ENCODE data around the gene MCAM. TPM values are rescaled to one million over a fixed set of nuclear protein-coding genes. Genes with fewer than 3 reads are reported as not detected.

MCAM gene
- total and polyA plus RNA-seq, 7 donors: 15.4 to 71.1 (median 27.4) TPM

DNA sequence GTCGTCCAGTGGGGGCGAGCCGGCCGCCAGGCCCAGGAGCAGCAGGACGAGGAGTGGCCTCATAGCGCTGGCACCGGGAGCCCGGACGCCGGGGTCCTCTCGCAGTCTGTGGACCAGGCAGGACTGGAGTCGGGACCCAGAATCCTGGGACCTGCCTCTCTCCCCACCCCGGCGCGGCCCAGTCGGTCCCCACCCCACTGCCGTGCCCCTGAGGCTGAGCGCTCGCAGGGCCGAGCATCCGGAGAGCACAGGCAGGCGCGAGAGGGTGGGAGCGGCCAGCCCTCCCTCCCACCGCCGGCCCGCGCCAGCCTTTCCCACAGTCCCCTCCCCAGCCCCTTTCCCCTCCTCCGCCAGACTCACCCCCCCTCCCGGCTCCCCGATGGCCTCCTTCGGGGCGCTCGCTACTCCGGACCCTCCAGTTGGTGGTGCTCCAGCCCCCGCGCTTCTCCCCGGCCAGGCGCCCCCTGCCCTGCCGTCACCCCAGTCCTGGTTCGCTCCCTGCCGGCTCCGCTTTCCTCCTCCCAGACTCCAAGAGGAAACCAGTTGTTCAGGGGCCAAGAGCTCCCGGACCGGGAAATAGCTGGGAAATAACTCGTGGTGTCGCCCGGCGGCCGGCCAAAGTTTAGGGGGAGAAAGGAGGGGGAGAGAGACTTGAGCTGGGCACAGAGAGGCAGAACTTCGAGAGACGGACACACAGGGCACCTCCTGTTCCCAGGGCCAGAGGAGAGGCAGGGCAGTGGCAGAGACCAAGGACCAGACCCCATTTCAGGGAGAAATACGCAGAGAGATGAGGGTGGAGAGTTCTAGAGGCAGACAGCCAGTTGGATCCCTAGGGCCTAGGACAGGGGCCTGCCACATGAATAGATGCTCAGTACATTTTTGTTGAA, 23.6 kb upstream of the MCAM start, which contains the start of gene C1QTNF5:
C1QTNF5 (minus strand) TSS at position 549 of the 887 bp plus-strand sequence; CDS start at position 63, 486 bp downstream.
- WGBS, 3 donors: 3 to 7% (median 5%) methylated on average over 36 to 53 of the region's 53 CpGs
- TF ChIP-seq, protein P1, sequence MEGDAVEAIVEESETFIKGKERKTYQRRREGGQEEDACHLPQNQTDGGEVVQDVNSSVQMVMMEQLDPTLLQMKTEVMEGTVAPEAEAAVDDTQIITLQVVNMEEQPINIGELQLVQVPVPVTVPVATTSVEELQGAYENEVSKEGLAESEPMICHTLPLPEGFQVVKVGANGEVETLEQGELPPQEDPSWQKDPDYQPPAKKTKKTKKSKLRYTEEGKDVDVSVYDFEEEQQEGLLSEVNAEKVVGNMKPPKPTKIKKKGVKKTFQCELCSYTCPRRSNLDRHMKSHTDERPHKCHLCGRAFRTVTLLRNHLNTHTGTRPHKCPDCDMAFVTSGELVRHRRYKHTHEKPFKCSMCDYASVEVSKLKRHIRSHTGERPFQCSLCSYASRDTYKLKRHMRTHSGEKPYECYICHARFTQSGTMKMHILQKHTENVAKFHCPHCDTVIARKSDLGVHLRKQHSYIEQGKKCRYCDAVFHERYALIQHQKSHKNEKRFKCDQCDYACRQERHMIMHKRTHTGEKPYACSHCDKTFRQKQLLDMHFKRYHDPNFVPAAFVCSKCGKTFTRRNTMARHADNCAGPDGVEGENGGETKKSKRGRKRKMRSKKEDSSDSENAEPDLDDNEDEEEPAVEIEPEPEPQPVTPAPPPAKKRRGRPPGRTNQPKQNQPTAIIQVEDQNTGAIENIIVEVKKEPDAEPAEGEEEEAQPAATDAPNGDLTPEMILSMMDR (IDR thresholded peaks at IDR 0.05): no peak
- intact Hi-C loops (cut with DNase I): no loop called here
- Histone ChIP-seq H3K36me3 (ENCODE audit: insufficient read depth in 1 of 2, low read depth in 1 of 2) (peaks cover 0 to 11% of the 10 kb centered on the region in 2 donors), H3K9me3 (no peaks in the 10 kb centered on the region), H3K4me3 (peak within 1 kb of the TSS; percentile 76), H3K27ac (peak within 1 kb of the TSS; percentile 76), H3K27me3 (ENCODE audit: insufficient read depth in 3 of 3, low read length in 2 of 3) (peaks cover 0 to 4% (median 0%) of the 10 kb centered on the region in 3 donors), H3K4me1 (peaks cover 54% of the 10 kb centered on the region)
- peak in 3 of 4 donors; percentile 8 to 24 (median 8) for ATAC-seq
- DNase-seq: peak; percentile 89 to 90

GRCh38 chr11:119339589-119340334, 22.8 kb upstream of the MCAM start:
- H3K4me1 ChIP-seq: peaks cover 59% of the 10 kb centered on the region
- peak; percentile 59 to 76 (median 70) for ATAC-seq
- peak overlapping the region; percentile 76 for H3K27ac ChIP-seq
- peak overlapping the region; percentile 76 for H3K4me3 ChIP-seq
- peak; percentile 85 to 88 for DNase-seq
- H3K9me3 ChIP-seq: no peaks in the 10 kb centered on the region
- intact Hi-C loops (cut with DNase I): loop anchor here (5.0 kb wide), 1 partner anchor 132 kb away; the partner anchor contains the start of gene CBL (in 2 of the 2)
- H3K27me3 ChIP-seq (ENCODE audit: insufficient read depth in 3 of 3, low read length in 2 of 3): peaks cover 0 to 4% (median 0%) of the 10 kb centered on the region in 3 donors
- TF ChIP-seq, protein P1 (IDR thresholded peaks at IDR 0.05): peak; percentile 88
- 1 to 3% (median 2%) methylated on average over 50 to 85 of the region's 86 CpGs for WGBS, 3 donors
- peaks cover 0 to 11% of the 10 kb centered on the region in 2 donors for H3K36me3 ChIP-seq (ENCODE audit: insufficient read depth in 1 of 2, low read depth in 1 of 2)

- intact Hi-C loops (cut with DNase I): loop anchor here (5.0 kb wide), 1 partner anchor 132 kb away; the partner anchor contains the start of gene CBL (in 2 of the 2)
- Histone ChIP-seq H3K27ac (peak overlapping the region; percentile 76), H3K9me3 (no peaks in the 10 kb centered on the region), H3K4me3 (peak overlapping the region; percentile 76), H3K27me3 (ENCODE audit: insufficient read depth in 3 of 3, low read length in 2 of 3) (peaks cover 0 to 4% (median 0%) of the 10 kb centered on the region in 3 donors), H3K36me3 (ENCODE audit: insufficient read depth in 1 of 2, low read depth in 1 of 2) (peaks cover 0 to 11% of the 10 kb centered on the region in 2 donors), H3K4me1 (peaks cover 59% of the 10 kb centered on the region)
- TF ChIP-seq, protein P1 (IDR thresholded peaks at IDR 0.05): no peak
- no peak for DNase-seq
- WGBS, 3 donors: 22 to 40% (median 27%) methylated on average over 11 of the region's 11 CpGs
- no peak for ATAC-seq
Observed at GRCh38 chr11:119338965-119339588, 22.1 kb upstream of the MCAM start.

GRCh38 chr11:119338318-119338890, 21.5 kb upstream of the MCAM start:
- H3K4me3 ChIP-seq: peak overlapping the region; percentile 76
- peaks cover 59% of the 10 kb centered on the region for H3K4me1 ChIP-seq
- H3K9me3 ChIP-seq: no peaks in the 10 kb centered on the region
- peak in 3 of 4 donors; percentile 27 to 48 (median 45) for ATAC-seq
- no peak overlapping the region for H3K27ac ChIP-seq
- intact Hi-C loops (cut with DNase I): loop anchor here (5.0 kb wide), 1 partner anchor 131 kb away; the partner anchor contains the start of gene CBL (in 2 of the 2)
- 13 to 16% (median 15%) methylated on average over 17 of the region's 17 CpGs for WGBS, 3 donors
- DNase-seq: peak; percentile 65 to 78
- peaks cover 0 to 11% of the 10 kb centered on the region in 2 donors for H3K36me3 ChIP-seq (ENCODE audit: insufficient read depth in 1 of 2, low read depth in 1 of 2)
- peaks cover 0 to 4% (median 0%) of the 10 kb centered on the region in 3 donors for H3K27me3 ChIP-seq (ENCODE audit: insufficient read depth in 3 of 3, low read length in 2 of 3)
- TF ChIP-seq, protein P1 (IDR thresholded peaks at IDR 0.05): peak; percentile 66

All from psoas muscle (tissue), 8 donors.